Measurements from ENCODE around the gene SEMA6A.

GRCh38 chr5:116445311-116445710, 129.3 kb downstream of the SEMA6A start:
- TF ChIP-seq EZH2 (IDR thresholded peaks at IDR 0.05; ENCODE audit: borderline replicate concordance, low read length) (no peak), CTCF (IDR thresholded peaks at IDR 0.05; ENCODE audit: low read length) (no peak)
